ENCODE results near the gene PTPRG.

The PTPRG gene

GRCh38 chr3:61876797-61877196, 315.4 kb downstream of the PTPRG start:
- no peak for DNase-seq

- no peak for DNase-seq
Observed at GRCh38 chr3:61877359-61878138, 316.2 kb downstream of the PTPRG start.

GRCh38 chr3:61882253-61882652, 320.9 kb downstream of the PTPRG start:
- no peak for DNase-seq

- no peak for DNase-seq
Observed at GRCh38 chr3:61884794-61885193, 323.4 kb downstream of the PTPRG start.

DNA sequence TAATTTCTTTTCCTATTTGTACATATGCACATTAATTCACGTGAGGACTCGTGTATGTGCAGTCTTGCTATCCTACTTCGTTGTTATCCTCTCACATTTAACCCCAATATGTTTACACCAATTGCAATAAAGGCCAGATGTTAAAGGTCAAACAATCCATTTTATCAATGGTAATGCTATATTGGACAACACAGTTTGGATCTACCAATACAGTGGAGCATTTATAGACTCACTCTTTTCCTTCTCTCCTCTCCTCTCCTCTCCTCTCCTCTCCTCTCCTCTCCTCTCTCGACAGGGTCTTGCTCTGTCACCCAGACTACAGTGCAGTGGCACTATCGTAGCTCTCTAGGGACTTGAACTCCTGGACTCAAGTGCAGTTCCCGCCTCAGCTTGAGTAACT, 324.0 kb downstream of the PTPRG start:
- no peak for DNase-seq

GRCh38 chr3:61887206-61887605, 325.8 kb downstream of the PTPRG start:
- no peak for DNase-seq

- no peak for DNase-seq
Observed at GRCh38 chr3:61889259-61889658, 327.9 kb downstream of the PTPRG start.

- DNase-seq: no peak
Observed at GRCh38 chr3:61890167-61890566, 328.8 kb downstream of the PTPRG start.

GRCh38 chr3:61890586-61890985, 329.2 kb downstream of the PTPRG start:
- DNase-seq: no peak

GRCh38 chr3:61892891-61893290, 331.5 kb downstream of the PTPRG start:
- DNase-seq: no peak

GRCh38 chr3:61893840-61894566, 332.6 kb downstream of the PTPRG start:
- DNase-seq: no peak

- peak; percentile 23 for DNase-seq
Observed at GRCh38 chr3:61894988-61895935, 333.9 kb downstream of the PTPRG start.

GRCh38 chr3:61896251-61896650, 334.9 kb downstream of the PTPRG start:
- DNase-seq: no peak

- no peak for DNase-seq
Observed at GRCh38 chr3:61897848-61898247, 336.5 kb downstream of the PTPRG start.

DNA sequence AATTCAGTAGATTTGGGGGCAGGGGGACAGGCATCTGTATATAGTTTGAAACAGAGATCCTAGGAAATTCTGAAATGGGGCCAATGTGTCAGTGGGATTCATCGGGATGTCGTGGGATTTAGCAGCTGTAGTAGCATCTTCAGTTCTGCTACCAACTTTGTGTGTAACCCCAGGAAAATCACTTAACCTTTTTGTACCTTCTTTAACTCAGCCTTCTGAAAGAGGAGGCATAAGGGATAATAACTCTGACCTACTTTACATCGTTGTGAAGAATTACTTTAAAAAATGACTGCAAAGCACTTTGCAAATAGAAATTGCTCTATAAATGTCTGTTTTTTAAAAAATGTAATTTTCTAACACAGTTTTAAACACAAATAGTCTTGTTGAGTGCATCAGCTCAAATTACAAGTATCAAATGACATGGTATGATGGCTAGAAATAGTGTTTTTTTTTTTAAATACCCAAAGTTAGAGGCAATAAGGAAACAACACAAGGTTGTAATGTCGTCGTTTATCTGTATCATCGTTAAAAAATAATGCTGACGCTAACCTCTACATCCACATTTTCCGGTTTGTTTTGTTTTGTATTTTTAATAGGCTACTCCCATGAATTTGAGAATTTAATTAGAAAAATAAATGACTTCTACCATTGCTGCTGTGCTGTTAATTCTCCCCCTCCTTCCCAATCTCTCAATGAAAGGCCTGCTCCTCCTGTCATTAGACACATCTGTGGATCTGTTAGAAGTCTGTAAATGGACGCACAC, 338.5 kb downstream of the PTPRG start:
- no peak for DNase-seq

GRCh38 chr3:61901496-61901895, 340.1 kb downstream of the PTPRG start:
- no peak for DNase-seq

DNA sequence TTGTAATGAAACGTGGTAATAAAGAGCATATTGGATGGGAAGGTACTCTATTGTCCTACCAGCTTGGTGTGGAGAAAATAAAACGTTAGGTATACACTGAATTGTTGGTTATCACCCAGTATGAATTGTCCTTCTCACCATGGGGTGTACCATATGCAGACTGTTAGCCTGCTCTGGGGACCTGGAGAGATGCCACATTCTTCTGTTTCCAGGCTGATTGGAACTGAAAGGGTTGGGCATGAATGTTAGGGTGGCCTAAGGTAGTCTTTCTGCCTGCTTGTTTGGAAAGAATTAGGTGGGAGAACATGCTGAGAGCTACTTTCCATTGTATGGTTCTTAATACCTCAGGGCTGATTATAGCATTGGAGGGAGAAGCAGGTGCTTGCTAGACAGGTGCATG, 340.6 kb downstream of the PTPRG start:
- no peak for DNase-seq

DNA sequence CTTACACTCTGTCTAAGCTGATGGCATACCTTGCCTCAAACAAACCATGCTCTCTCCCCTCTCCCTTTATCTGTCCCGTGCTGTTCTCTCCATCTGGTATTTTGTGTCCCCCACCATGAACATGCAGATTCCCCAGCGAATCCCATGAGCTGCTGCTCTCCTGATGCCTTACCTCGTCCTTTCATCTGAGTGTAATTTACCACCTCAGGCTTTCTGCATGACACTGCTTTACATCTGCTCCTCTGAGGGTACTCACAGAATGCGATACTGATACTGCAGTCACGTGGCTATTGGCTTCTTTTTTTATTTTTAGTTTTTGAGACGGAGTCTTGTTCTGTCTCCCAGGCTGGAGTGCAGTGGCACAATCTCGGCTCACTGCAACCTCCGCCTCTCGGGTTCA, 341.7 kb downstream of the PTPRG start:
- no peak for DNase-seq

DNA sequence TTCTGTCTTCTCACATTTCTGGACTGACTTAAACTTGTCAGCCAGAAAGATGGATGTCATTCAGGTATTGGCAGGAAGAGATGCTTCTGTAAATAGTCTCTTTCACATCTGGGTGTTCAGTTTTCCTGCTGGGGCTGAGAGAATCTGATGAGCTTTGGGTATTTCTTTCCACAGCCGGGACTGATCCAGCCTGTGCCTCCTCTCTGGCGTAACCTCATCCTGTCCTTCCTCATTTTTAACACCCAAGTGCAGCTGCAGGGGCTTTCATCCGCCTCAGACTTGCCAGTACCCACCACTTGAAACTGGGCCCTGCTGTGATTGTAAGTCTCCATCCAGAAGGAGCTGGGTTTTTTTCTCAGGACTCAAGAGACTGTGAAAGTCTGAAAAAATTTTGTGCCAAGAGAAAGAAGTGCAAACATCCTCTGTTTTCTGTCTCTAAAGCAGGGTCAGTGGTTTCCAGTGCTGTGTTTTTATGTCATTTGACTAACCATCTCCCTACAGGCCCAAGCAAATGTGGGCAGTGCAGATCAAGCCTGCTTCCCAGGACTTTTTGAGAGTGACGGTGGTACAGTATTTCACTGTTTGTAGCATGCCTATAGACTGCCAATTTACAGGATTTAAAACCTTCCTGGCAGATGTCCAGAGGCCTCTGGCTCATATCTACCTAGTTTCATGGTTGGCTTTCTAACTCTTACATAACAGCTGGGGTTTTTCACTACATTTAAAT, 342.7 kb downstream of the PTPRG start:
- DNase-seq: peak; percentile 90

GRCh38 chr3:61907210-61907795, 345.9 kb downstream of the PTPRG start:
- DNase-seq: no peak

DNA sequence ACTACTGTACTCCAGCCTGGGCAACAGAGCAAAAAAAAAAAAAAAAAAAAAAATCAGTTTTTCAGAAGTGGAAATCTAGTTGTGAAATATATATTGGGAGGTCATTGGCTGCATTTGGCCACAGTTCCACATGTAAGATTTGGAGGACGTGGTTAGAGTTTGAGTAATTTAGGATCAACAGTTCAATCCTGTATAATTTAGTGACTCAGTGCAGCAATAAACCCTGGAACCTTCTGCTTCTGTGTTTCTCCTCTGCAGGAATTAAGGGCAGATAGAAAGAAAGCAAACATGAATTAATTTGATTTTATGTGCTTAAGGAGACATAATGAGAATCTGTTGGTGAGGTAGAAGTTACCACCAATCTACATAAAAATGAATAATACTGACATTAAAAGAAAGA, 347.0 kb downstream of the PTPRG start:
- DNase-seq: no peak

Data from NCI-H446 treated with DMSO at 0.1 percent for 48 hours (cell line).